Measurements from ENCODE around the gene THADA.
"Not testable (repeated sequence)": the region's sequence is repeated elsewhere in the genome, so short reads cannot be mapped to it uniquely, and the experiment has no call there.

THADA gene

DNA sequence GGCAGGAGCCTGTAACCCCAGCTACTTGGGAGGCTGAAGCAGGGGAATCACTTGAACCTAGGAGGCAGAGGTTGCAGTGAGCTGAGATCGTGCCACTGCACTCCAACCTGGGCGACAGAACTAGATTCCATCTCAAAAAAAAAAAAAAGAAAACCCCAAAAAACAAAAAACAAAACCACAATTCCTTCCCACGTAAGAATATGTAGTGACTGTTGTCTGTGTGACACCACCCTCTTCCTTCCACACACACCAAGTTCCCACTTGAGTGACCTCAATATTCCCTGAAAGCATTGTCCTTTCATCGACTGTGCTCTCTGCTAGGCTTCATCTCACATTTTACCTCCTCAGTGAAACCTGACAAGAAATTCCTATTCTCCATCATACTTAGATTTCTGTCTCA, 8.8 kb upstream of the THADA start:
- no peak for DNase-seq

DNA sequence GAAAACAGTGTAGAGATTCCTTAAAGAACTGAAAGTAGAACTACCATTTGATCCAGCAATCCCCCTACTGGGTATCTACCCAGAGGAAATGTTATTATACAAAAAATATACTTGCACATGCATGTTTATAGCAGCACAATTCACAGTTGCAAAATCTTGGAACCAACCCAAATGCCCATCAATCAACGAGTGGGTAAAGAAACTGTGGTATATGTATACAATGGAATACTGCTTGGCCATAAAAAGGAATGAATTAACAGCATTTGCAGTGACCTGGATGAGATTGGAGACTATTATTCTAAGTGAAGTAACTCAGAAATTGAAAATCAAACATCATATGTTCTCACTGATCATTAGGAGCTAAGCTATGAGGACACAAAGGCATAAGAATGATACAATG, 4.8 kb upstream of the THADA start:
- DNase-seq: not testable (repeated sequence)

DNA sequence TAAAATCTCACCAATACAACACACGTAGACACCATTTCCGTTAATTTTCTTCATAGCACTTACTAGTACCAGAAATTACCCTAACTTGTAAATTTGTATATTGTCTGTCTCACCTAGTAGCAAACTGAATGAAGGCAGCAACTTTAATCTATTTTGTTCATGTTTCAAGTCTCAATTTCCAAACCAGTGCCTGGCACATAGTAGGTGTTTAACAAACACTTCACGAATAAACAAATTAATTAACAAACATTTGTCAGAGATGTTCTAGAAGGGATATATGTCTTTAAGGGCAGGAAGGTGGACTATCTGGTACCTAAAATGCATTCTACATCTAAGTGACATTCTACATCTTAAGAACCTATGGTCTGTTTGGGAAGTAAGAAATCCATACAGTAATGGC, 963 bp downstream of the THADA start:
- no peak for DNase-seq

DNA sequence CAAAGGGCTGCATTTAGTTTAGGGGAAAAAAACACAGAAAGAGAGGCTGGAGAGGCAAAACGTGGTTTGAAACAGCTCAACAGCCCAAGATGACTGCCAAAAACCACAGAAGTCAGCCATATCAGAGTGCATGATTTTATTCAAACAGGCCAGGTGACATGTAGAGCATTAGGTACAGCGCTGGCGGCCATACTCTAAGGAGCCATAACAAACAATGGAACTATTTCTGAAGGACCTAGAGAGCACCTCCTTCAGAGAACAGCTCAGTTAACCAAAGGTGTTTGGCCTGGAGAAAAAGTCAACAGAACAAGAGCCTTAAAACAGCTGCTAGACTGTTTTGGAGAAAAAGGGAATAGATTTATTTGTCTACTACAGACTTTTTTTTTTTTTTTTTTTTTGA, 2.6 kb downstream of the THADA start:
- no peak for DNase-seq

DNA sequence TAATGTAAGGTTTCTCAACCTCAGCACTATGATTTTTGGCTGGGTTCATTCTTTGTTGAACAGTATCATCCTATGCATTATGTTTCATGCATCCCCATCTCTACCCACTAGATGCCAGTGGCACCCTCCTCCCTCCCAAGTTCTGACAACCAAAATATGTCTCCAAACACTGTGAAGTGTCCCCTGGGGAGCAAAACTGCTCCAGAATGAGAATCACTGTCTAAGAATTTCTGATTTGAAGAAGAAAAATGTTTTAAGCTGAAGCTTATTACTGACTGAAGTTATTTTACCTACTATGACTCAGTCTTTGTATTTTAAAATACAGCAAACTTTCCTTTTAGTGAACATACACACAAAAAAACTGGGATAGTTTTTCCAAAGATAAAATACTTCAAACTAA, 3.4 kb downstream of the THADA start:
- no peak for DNase-seq

DNA sequence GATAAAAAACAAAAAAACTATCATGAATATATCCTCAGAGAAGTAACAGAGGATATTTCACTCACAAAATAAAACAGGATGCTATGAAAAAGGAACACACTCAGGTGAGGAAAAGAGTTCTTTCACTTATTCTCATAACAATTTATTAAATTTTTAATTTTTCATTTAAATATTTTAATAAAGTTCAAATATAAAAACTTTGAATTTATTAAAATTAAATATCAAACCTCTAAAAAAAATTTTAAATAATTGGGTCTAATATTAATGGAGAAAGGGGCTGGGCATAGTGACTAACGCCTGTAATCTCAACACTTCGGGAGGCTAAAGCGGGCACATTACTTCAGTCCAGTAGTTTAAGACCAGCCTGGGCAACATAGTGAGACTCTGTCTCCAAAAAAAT, 10.1 kb downstream of the THADA start:
- no peak for DNase-seq

DNA sequence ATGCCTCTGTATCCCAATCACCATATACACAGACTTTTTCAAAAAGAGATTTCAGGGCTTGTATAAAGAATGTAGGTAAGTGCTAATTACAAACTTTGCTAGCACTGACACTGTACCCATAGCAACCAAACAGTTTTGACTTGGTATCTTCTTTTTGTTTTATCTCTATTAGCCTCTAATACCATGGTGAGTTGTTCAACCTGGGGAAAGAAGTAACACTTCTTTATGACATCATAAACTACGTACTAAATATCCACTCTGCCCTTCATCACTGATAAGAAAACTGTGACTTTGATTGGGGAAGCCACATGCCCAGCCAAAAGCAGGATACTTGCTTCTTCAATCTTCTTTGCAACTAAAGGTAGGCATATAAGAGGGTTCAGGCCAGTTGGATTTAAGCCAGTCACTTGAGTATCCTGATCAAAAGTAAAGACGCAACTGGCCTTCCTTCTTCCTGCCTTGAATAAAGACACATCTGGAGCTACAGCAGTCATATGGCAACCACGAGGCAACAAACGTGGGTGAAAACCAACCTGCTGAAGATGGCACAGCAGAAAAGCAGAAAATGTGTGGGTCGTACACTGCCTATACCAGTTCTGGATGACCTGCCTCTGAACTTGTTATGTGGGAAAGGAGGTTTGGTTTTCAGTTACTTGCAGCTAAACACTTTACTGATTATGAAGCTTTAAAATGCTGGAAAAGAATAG, 16.4 kb downstream of the THADA start:
- no peak for DNase-seq

DNA sequence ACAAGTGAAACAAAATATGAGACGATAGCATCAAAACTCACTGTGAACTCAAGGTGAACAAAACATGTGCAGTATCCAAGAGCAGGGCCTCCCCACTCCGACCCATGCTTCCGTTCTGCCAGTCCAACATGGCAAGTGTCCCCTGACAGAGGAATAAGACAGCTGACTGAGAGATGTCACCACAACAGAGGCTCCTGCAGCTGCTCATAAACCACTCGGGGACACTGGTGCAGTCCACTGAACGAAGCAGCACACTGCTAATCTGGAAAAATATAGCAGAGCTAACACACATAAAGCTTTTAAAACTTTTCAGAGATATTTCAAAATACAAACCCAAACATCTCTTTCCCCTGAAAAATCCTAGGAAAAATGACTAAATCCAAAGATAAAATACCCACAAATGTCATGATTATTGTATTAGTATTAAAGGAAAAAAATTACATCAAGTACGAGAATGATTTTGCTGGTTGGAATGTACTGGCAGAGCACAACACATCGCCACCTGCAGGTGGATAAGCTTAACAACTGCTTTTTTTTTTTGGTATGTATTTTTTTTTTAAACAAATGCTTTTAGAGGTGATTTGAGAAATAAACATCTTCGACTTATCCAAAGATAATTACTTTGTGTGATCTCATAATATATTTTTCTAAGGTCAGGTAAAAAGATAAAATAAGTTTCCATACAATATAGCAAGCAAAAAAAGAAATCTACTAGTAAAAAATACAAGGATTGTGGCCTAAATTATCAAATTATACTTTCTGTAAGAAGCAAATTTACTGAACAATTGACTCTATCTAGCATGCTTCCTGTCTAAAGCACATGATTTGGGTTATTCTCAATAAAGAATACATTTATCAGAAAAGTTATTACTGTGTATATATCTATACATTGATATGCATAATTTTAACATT, 18.6 kb downstream of the THADA start:
- no peak for DNase-seq

DNA sequence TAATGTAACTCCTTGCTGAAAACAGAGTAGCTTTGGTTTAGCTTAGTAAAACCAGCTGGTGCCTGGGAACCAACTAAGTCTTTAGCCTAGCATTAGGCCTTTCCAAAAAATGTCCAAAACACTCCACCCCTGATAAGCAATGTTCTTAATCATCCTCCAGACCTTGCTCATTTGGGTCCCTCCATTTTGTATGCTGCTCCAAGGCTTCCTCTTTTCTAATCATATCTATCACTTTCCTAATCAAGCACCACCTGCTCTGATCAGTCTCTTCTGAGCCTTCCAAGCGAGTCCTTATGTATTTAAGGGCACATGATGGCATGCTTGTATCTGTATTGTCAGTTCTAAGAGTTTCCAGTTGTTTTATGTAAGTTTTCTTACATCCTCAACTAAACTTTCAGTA, 23.6 kb downstream of the THADA start:
- no peak for DNase-seq

DNA sequence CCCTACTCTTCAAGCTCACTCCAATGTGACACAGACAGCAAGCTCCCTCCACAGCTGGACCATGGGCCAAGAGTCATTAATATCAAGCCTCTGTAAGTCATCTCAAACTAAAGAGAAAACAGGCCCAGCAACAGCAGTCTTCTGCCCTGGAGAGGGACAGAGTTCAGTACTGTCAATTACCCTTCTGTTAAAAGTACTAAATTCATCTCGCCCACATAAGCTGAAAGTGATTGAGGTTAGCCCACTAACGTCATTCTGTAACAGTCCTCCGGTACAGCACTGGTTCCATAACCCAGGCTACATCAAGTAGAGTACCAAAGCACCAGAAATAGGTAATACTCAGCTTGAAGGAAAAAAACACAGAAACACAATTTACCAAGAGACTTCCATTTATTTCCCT, 25.9 kb downstream of the THADA start:
- DNase-seq: no peak

DNA sequence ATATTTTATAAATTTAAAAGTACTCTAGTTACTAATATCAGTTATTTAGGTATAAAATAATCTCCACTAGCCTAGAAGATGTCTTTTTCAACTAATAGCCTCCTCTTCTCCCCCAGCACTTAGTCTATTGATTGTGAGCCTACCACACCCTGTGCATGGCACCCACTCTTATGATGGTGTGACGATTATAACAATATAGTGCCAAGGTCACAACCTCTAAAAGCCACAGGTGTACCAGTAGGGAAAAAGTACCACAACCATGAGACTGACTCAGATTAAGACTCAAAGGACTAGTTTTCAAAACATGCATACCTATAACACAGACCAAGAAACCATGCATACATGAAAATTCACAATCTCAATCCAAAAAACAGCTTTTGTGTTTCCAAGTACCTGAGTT, 27.6 kb downstream of the THADA start:
- no peak for DNase-seq

DNA sequence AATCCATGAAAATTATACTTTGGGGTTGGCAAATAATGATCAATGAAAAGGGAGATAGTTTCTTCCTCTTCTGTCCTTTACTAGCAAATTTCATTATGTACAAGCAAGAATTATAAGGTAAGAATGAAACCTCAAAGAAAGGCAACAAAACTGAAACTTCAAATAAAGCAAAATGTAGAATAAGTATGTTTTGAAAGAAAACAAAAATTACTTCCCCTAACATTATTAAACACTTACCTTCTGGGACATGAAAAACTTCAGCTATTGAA, 29.4 kb downstream of the THADA start:
- no peak for DNase-seq

DNA sequence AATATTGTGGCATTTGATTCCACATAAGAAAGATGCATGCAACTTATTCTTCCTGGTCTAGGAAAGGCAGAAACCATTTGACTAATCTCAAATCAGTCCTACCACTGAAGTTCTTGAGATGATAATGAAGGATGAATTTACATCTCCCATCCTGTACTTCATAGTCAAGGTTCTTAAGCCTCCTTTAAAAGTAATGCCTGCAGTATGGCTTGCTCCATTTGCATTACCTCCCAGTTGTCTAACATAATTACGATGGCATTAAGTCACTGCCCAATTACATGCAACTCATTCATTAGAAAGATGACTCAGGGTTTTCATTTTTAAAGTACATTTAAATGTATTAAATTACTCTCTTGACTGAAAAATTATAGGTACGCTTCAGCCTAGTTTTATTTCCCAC, 32.2 kb downstream of the THADA start:
- no peak for DNase-seq

DNA sequence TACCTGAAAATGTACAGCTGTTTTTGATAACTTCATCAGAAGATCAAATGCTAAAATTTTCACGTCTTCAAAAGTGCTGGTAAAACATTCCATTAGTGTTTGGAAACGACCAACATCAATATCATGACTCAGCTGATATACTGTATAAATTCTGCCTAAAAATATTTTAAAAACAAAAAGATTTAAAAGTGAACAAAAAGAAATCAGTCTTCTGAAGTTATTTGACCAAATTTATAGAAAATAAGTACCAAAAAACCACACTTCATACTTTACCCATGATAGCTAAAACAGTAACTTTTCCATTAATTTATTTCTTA, 35.6 kb downstream of the THADA start:
- no peak for DNase-seq

DNA sequence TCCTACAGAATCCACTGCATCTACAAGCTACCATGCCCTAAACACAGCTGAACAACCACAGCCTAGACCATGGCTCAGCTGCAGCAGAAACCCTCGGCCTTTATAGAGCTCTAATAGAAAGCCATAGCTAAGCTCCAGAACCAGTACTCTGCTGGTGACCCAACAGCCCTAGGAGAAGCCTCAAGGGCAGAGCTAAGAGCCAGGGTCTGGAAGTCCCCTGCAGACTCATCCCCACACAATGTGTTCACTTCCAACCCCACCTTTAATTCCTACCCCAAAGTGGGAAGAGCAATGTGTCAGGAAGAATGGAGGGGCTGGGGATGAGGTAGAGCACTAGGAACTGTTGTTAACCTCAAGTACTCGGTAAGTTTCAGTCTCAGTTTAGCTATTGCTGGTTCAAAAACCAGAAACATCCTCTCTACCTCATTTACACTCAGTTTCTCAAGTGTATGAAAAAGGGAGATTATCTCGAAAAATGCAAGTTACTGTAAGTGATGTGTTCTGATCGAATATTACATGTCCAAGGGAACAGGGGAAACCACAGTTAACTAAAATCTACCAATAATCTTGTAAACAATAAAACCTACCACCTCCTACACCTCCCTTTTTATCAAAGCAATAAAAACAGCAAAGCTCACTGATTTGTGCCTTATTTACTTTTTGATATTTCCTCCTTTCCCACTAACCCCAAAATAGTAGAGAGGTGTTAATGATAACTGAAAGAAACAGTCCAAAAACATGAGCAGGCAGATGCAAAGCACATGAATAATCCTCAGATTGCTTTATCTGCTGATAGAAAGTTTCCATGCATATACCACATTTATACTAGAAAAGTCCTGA, 36.2 kb downstream of the THADA start:
- no peak for DNase-seq

DNA sequence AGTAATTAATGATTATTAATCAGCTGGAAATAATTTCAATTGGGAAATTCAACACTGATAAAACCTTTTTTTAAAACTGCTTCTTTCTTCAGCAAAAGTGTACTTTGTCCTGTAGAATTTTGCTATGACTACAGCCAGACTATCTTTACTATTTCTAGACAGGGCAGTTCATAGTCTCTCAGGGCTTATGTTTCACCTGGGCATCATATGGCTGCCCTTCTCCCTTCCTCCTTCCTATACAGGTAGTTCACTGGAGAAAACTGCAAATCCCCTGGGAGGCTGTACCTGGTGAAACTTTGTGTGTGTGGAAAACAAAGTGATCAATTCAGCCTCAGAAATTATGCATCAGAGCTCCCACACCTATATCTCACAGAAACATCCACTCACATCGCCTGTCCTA, 38.6 kb downstream of the THADA start:
- no peak for DNase-seq

DNA sequence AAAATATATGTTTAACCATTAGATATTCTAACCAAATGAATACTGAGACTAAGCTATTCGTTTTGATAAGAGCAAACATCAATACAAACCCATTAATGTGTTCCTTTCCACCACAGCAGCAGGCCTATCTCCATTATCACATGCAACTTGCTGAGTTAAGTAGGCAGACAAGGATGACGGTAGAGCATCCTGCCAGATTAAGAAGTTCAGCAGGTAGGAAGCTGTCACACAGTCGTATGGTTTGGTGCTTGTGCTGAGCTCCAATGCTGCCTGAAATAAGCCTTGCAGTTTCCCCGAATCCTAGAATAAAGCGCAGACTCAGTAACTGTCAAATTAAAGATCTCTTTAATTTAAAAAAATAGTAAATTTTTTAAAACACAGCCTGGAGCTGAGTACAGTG, 39.6 kb downstream of the THADA start:
- DNase-seq: no peak

DNA sequence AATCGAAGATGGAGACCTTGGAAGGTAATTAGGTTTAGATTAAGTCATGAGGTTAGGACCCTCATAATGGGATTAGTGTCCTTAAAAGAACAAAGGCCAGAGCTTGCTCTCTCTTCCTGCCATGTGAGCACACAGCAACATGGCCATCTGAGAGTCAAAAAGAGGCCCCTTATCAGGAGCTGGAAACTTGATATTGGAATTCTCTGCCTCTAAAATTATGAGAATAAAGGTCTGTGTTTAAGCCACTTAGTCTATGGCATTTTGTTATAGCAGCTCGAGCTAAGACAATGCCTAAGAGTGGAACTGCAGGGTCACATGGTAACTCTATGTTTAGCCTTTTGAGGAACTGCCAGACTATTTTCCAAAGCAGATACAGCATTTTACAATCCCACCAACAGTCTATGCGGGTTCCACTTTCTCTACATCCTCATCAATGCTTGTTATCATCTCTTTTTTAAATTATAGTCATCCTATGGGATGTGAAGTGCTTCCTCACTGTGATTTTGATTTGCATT, 42.4 kb downstream of the THADA start:
- DNase-seq: no peak

DNA sequence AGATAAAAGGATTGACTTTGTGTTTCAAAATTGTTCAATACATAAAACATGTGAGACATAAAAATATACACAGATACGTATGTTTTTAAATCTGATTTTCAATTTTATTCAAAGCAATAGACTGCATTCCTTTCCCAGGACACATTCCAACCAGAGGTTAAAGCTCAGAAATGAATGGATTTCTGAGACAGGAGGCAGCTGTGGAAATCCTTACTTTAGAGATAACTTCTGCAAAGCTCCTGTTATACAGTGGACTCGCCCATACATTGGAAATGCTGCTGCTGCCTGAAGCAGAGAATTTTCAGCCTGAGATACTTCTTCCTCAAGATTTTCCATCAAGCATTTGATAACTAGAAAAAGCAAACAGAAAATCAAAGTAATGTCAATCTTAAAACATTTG, 43.8 kb downstream of the THADA start:
- DNase-seq: no peak

DNA sequence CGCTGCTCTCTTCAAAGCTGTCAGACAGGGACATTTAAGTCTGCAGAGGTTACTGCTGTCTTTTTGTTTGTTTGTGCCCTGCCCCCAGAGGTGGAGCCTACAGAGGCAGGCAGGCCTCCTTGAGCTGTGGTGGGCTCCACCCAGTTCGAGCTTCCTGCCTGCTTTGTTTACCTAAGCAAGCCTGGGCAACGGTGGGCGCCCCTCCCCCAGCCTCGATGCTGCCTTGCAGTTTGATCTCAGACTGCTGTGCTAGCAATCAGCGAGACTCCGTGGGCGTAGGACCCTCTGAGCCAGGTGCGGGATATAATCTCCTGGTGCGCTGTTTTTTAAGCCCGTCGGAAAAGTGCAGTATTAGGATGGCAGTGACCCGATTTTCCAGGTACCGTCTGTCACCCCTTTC, 47.5 kb downstream of the THADA start:
- not testable (repeated sequence) for DNase-seq

DNA sequence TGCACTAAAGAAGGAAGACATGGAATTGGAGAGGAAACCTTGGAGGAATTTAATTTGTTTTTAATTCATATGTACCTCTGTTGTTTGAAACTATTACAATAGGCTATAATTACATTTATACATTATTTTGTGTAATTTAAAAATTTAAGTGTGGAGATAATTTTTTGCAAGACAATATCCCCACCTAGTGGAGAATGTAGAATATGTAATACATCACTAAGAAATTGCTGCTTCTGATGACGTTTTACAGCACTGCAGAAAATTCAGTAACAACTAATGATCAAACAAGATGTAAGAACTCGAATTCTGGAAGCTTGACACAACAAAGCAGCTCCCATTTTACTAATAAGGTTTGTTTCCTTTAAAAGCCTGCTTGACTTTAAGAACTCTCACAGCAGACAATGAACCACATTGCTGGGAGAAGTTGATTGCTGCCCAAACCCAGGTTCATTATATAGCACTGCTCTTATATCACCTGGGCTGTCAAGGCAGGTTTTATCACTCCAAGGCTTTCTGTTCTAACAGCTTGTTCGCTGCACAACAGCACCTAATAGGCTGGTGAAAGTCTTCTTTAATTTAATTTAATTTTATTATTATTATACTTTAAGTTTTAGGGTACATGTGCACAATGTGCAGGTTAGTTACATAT, 53.4 kb downstream of the THADA start:
- DNase-seq: peak; percentile 20

DNA sequence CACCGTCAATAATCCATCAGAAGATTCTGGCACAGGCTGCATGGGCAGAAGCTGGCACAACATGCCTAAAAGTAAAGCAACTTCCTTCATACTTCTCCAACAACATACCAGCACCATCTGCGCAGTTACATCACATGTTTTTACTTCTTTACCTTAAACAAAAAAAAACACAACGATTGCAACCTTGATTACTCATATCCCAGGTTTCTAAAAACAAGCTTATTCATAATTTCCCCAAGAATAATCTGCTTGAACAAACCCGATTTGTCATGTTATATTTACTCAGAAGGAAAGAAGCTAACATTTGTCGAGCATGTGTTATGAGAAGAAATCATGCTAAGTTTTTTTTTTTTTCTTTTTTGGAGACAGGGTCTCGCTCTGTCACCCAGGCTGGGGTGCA, 54.7 kb downstream of the THADA start:
- no peak for DNase-seq

Data from NCI-H774 (cell line).